GM23338 (cell line): ENCODE data around the gene G6PD. TPM values are rescaled to one million over a fixed set of nuclear protein-coding genes. Genes with fewer than 3 reads are reported as not detected.

ENCODE experiments used
- ATAC-seq: fragments of 200-7000 bp; cut with Tn5 transposase; 3 replicates; pipeline ENCODE4 v1.9.1; 2020
- DNase-seq: peaks from one replicate; pipeline ENCODE4 v3.0.0-alpha.2; 2015; ENCODE audit warnings: low spot score
- H2AFZ ChIP-seq: fragments of 200-600 bp; sonication (generic); 2 replicates; pipeline ENCODE4 v1.8.0; 2016; ENCODE audit warnings: antibody characterized with exemption, mild to moderate bottlenecking, moderate library complexity
- H3F3A ChIP-seq: fragments of 200-600 bp; sonication (generic); replicated peaks from 2 replicates; pipeline ENCODE4 v1.8.0; 2017; ENCODE audit warnings: antibody characterized with exemption, mixed run types, low read depth
- H3K27ac ChIP-seq: fragments of 200-600 bp; sonication (generic); 2 replicates; pipeline ENCODE4 v1.6.1; 2016; ENCODE audit warnings: low read depth
- H3K27me3 ChIP-seq: fragments of 200-600 bp; sonication (generic); 2 replicates; pipeline ENCODE4 v1.8.0; 2016; ENCODE audit warnings: mild to moderate bottlenecking, mixed run types, moderate library complexity; ENCODE audit not compliant: insufficient read depth
- H3K36me3 ChIP-seq: fragments of 200-600 bp; sonication (generic); 2 replicates; pipeline ENCODE4 v1.8.0; 2016; ENCODE audit warnings: mild to moderate bottlenecking; ENCODE audit not compliant: insufficient read depth
- H3K4me1 ChIP-seq: fragments of 200-600 bp; sonication (generic); 2 replicates; pipeline ENCODE4 v1.8.0; 2016; ENCODE audit warnings: mild to moderate bottlenecking, moderate library complexity; ENCODE audit not compliant: insufficient read depth
- H3K4me2 ChIP-seq: fragments of 200-600 bp; sonication (generic); 2 replicates; pipeline ENCODE4 v1.7.1; 2017; ENCODE audit warnings: mixed run types
- H3K4me3 ChIP-seq: fragments of 200-600 bp; sonication (generic); 2 replicates; pipeline ENCODE4 v1.6.1; 2016; ENCODE audit warnings: mixed run types
- H3K79me2 ChIP-seq: fragments of 200-600 bp; sonication (generic); replicated peaks from 2 replicates; pipeline ENCODE4 v1.8.0; 2017; ENCODE audit warnings: mild to moderate bottlenecking; ENCODE audit not compliant: insufficient read depth
- H3K9me2 ChIP-seq: fragments of 200-600 bp; sonication (generic); 2 replicates; pipeline ENCODE4 v1.8.0; 2017; ENCODE audit not compliant: insufficient read depth
- H4K20me1 ChIP-seq: fragments of 200-600 bp; sonication (generic); replicated peaks from 2 replicates; pipeline ENCODE4 v1.8.0; 2017; ENCODE audit warnings: mild to moderate bottlenecking; ENCODE audit not compliant: insufficient read depth
- H3K27ac Mint-ChIP-seq: 2 replicates; pipeline ENCODE4 v1.8.0; 2020; ENCODE audit warnings: inconsistent platforms, mild to moderate bottlenecking, moderate library complexity, mixed read lengths
- H3K27me3 Mint-ChIP-seq: 3 replicates; pipeline ENCODE4 v1.8.0; 2022; ENCODE audit warnings: low read depth, mild to moderate bottlenecking, moderate library complexity, mixed read lengths, inconsistent platforms; ENCODE audit not compliant: insufficient read depth, poor library complexity
- H3K36me3 Mint-ChIP-seq: 3 replicates; pipeline ENCODE4 v1.8.0; 2021; ENCODE audit warnings: low read depth, mild to moderate bottlenecking, inconsistent platforms, moderate library complexity, mixed read lengths
- H3K4me1 Mint-ChIP-seq: 3 replicates; pipeline ENCODE4 v1.8.0; 2020; ENCODE audit warnings: mild to moderate bottlenecking, inconsistent platforms, mixed read lengths
- H3K4me3 Mint-ChIP-seq: 3 replicates; pipeline ENCODE4 v1.8.0; 2021; ENCODE audit warnings: moderate library complexity, mild to moderate bottlenecking, inconsistent platforms, mixed read lengths
- H3K9me3 Mint-ChIP-seq: 3 replicates; pipeline ENCODE4 v1.8.0; 2020; ENCODE audit warnings: moderate library complexity, mild to moderate bottlenecking, inconsistent platforms, mixed read lengths
- CREB1 ChIP-seq: fragments of 250-450 bp; sonication (Bioruptor Pico); IDR thresholded peaks from 2 replicates; pipeline ENCODE4 v1.5.0; 2020; ENCODE audit warnings: low read depth, mild to moderate bottlenecking, moderate library complexity
- CTCF ChIP-seq, 2 experiments: fragments of 200-600 bp in 1 of 2; sonication (generic) in 1 of 2; conservative IDR thresholded peaks; 2 replicates each; pipeline versions ENCODE4 v1.5.1 to v1.6.1; 2016 to 2017; ENCODE audit warnings: antibody characterized with exemption in 2 of 2, low read depth in 2 of 2, mild to moderate bottlenecking in 2 of 2, moderate library complexity in 1 of 2
- EZH2 ChIP-seq: fragments of 200-600 bp; sonication (generic); IDR thresholded peaks from one replicate; pipeline ENCODE4 v1.8.0; 2017; ENCODE audit warnings: antibody characterized with exemption, mild to moderate bottlenecking, low read depth; ENCODE audit not compliant: unreplicated experiment
- EZH2phosphoT487 ChIP-seq: fragments of 200-600 bp; sonication (generic); IDR thresholded peaks from one replicate; pipeline ENCODE4 v1.8.1; 2018; ENCODE audit warnings: antibody characterized with exemption; ENCODE audit not compliant: unreplicated experiment
- JUNB ChIP-seq: IDR thresholded peaks from one replicate; pipeline ENCODE4 v1.6.1; 2016; ENCODE audit warnings: antibody characterized with exemption; ENCODE audit not compliant: unreplicated experiment
- REST ChIP-seq: IDR thresholded peaks from one replicate; pipeline ENCODE4 v1.6.1; 2018; ENCODE audit warnings: antibody characterized with exemption; ENCODE audit not compliant: unreplicated experiment
- polyA plus RNA-seq: library from polyadenylated mRNA; unstranded; fragments of >200 nt; fragmentation: Nextera tagmentation; extraction: Ambion mirVana; gene quantifications from 2 replicates; pipeline ENCODE4 v1.2.1, GENCODE V29; 2016
- total RNA-seq: library from RNA; depleted of rRNA; stranded (reverse); fragments of >200 nt; shearing (Covaris generic); gene quantifications from 2 replicates; pipeline ENCODE4 v1.2.3, GENCODE V29; 2014
- TF ChIP-seq, protein P1 (sequence below): fragments of 250-450 bp; sonication (Bioruptor Pico); IDR thresholded peaks from 2 replicates; pipeline ENCODE4 v1.5.0; 2020; ENCODE audit warnings: mild to moderate bottlenecking, moderate library complexity

The G6PD gene
- total and polyA plus RNA-seq, 2 experiments from 2014 or later, result 14.4 to 66.7 TPM

DNA sequence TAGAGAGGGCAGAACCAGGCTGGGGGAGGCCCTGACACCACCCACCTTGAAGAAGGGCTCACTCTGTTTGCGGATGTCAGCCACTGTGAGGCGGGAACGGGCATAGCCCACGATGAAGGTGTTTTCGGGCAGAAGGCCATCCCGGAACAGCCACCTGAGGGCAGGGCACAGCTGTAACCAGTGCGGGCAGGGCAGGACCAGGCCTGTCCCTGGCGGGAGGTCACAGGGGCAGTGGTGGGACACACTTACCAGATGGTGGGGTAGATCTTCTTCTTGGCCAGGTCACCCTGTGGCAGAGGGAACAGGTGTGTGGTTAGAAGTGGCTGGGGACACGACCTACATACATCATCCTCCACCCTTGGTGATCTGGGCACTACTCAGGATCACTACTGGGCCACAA is 10.8 kb downstream of the G6PD start (continued):
- TF ChIP-seq REST (no peak), CREB1 (CRISPR knock-in tag) (no peak), EZH2phosphoT487 (no peak), EZH2 (no peak), CTCF (conservative IDR thresholded peaks at IDR 0.05; ENCODE audit: low read depth in 2 of 2) (no peak)

GRCh38 chrX:154534526-154535322 is 11.9 kb downstream of the G6PD start:
- Mint-ChIP-seq H3K9me3 (no peaks in the 10 kb centered on the region), H3K4me3 (no peak overlapping the region), H3K4me1 (no peaks in the 10 kb centered on the region), H3K27me3 (peaks cover 17% of the 10 kb centered on the region), H3K27ac (no peak overlapping the region), H3K36me3 (peaks cover 29% of the 10 kb centered on the region)
- ATAC-seq (peak; percentile 94), DNase-seq (peak; percentile 83)
- H3K27me3 ChIP-seq, result no peaks in the 10 kb centered on the region
- H3K27ac ChIP-seq, result no peak overlapping the region
- no peaks in the 10 kb centered on the region for H3F3A ChIP-seq
- H3K4me1 ChIP-seq, result no peaks in the 10 kb centered on the region
- H3K79me2 ChIP-seq, result no peaks in the 10 kb centered on the region
- no peak overlapping the region for H3K4me2 ChIP-seq
- no peaks in the 10 kb centered on the region for H4K20me1 ChIP-seq
- no peak overlapping the region for H3K4me3 ChIP-seq
- TF ChIP-seq CTCF (conservative IDR thresholded peaks at IDR 0.05; ENCODE audit: low read depth in 2 of 2) (peak; percentile 77 to 98), JUNB (no peak)
- TF ChIP-seq, protein P1, sequence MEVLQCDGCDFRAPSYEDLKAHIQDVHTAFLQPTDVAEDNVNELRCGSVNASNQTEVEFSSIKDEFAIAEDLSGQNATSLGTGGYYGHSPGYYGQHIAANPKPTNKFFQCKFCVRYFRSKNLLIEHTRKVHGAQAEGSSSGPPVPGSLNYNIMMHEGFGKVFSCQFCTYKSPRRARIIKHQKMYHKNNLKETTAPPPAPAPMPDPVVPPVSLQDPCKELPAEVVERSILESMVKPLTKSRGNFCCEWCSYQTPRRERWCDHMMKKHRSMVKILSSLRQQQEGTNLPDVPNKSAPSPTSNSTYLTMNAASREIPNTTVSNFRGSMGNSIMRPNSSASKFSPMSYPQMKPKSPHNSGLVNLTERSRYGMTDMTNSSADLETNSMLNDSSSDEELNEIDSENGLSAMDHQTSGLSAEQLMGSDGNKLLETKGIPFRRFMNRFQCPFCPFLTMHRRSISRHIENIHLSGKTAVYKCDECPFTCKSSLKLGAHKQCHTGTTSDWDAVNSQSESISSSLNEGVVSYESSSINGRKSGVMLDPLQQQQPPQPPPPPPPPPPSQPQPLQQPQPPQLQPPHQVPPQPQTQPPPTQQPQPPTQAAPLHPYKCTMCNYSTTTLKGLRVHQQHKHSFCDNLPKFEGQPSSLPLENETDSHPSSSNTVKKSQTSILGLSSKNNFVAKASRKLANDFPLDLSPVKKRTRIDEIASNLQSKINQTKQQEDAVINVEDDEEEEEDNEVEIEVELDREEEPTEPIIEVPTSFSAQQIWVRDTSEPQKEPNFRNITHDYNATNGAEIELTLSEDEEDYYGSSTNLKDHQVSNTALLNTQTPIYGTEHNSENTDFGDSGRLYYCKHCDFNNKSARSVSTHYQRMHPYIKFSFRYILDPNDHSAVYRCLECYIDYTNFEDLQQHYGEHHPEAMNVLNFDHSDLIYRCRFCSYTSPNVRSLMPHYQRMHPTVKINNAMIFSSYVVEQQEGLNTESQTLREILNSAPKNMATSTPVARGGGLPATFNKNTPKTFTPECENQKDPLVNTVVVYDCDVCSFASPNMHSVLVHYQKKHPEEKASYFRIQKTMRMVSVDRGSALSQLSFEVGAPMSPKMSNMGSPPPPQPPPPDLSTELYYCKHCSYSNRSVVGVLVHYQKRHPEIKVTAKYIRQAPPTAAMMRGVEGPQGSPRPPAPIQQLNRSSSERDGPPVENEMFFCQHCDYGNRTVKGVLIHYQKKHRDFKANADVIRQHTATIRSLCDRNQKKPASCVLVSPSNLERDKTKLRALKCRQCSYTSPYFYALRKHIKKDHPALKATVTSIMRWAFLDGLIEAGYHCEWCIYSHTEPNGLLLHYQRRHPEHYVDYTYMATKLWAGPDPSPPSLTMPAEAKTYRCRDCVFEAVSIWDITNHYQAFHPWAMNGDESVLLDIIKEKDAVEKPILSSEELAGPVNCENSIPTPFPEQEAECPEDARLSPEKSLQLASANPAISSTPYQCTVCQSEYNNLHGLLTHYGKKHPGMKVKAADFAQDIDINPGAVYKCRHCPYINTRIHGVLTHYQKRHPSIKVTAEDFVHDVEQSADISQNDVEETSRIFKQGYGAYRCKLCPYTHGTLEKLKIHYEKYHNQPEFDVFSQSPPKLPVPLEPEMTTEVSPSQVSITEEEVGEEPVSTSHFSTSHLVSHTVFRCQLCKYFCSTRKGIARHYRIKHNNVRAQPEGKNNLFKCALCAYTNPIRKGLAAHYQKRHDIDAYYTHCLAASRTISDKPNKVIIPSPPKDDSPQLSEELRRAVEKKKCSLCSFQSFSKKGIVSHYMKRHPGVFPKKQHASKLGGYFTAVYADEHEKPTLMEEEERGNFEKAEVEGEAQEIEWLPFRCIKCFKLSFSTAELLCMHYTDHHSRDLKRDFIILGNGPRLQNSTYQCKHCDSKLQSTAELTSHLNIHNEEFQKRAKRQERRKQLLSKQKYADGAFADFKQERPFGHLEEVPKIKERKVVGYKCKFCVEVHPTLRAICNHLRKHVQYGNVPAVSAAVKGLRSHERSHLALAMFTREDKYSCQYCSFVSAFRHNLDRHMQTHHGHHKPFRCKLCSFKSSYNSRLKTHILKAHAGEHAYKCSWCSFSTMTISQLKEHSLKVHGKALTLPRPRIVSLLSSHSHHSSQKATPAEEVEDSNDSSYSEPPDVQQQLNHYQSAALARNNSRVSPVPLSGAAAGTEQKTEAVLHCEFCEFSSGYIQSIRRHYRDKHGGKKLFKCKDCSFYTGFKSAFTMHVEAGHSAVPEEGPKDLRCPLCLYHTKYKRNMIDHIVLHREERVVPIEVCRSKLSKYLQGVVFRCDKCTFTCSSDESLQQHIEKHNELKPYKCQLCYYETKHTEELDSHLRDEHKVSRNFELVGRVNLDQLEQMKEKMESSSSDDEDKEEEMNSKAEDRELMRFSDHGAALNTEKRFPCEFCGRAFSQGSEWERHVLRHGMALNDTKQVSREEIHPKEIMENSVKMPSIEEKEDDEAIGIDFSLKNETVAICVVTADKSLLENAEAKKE (CRISPR knock-in tag), result no peak
- no peaks in the 10 kb centered on the region; the same call in 1 of the 2 replicates for H3K36me3 ChIP-seq
- H2AFZ ChIP-seq, result no peak overlapping the region
- H3K9me2 ChIP-seq, result no peaks in the 10 kb centered on the region
